ENCODE data around the gene TSR1. TPM values are rescaled to one million over a fixed set of nuclear protein-coding genes. Genes with fewer than 3 reads are reported as not detected.
"Not testable (repeated sequence)": the region's sequence is repeated elsewhere in the genome, so short reads cannot be mapped to it uniquely, and the experiment has no call there.

The TSR1 gene
- total RNA-seq, 2 donors from 2014 or later = 15.9 to 25.3 TPM

- intact Hi-C loops (cut with DNase I) = no loop called here
- ATAC-seq = no peak
- no peak for DNase-seq
These were observed 15.0 kb upstream of the TSR1 start for GRCh38 chr17:2351269-2351668.

GRCh38 chr17:2347805-2348685 is 11.8 kb upstream of the TSR1 start:
- intact Hi-C loops (cut with DNase I) = no loop called here
- ATAC-seq = peak; percentile 65 to 75
- no peak for DNase-seq

- intact Hi-C loops (cut with DNase I) = no loop called here
- no peak for ATAC-seq
These were observed 10.2 kb upstream of the TSR1 start for GRCh38 chr17:2346475-2346874.

GRCh38 chr17:2344528-2344927 is 8.3 kb upstream of the TSR1 start:
- ATAC-seq (no peak), DNase-seq (no peak)
- intact Hi-C loops (cut with DNase I) = no loop called here

More at GRCh38 chr17:2346475-2346874, 10.2 kb upstream of the TSR1 start:
- no peak for DNase-seq

- intact Hi-C loops (cut with DNase I) = no loop called here
- no peak for DNase-seq
- no peak for ATAC-seq
These were observed 7.2 kb upstream of the TSR1 start for GRCh38 chr17:2343421-2343820.

- intact Hi-C loops (cut with DNase I) = no loop called here
- DNase-seq (no peak), ATAC-seq (no peak)
These were observed 2.0 kb upstream of the TSR1 start for GRCh38 chr17:2338315-2338657.

- peak; percentile 75 for DNase-seq
- intact Hi-C loops (cut with DNase I) = no loop called here
- ATAC-seq = peak; percentile 54 to 68
These were observed 1.5 kb upstream of the TSR1 start for GRCh38 chr17:2337544-2338314.

GRCh38 chr17:2336852-2337543 is 741 bp upstream of the TSR1 start, which contains the start of gene SGSM2:
SGSM2 (plus strand) TSS chr17:2337501; CDS start chr17:2337689, 188 bp downstream.
- ATAC-seq (peak; percentile 80 to 85), DNase-seq (peak; percentile 77)
- intact Hi-C loops (cut with DNase I) = no loop called here

GRCh38 chr17:2335726-2336214 is 487 bp downstream of the TSR1 start:
- ATAC-seq (no peak), DNase-seq (peak; percentile 33)
- intact Hi-C loops (cut with DNase I) = no loop called here

- intact Hi-C loops (cut with DNase I) = no loop called here
- DNase-seq (no peak), ATAC-seq (no peak)
These were observed 5.0 kb downstream of the TSR1 start for GRCh38 chr17:2331303-2331702.

- ATAC-seq (peak; percentile 20 to 50), DNase-seq (no peak)
- intact Hi-C loops (cut with DNase I) = no loop called here
These were observed 12.5 kb downstream of the TSR1 start for GRCh38 chr17:2323629-2324314.

- DNase-seq (no peak), ATAC-seq (no peak)
- intact Hi-C loops (cut with DNase I) = no loop called here
These were observed 14.9 kb downstream of the TSR1 start for GRCh38 chr17:2321399-2321798.

- ATAC-seq = no peak
- no peak for DNase-seq
- intact Hi-C loops (cut with DNase I) = no loop called here
These were observed 17.2 kb downstream of the TSR1 start for GRCh38 chr17:2319051-2319450.

GRCh38 chr17:2317796-2318195 is 18.5 kb downstream of the TSR1 start:
- intact Hi-C loops (cut with DNase I) = no loop called here
- ATAC-seq = no peak
- no peak for DNase-seq

GRCh38 chr17:2316916-2317205 is 19.4 kb downstream of the TSR1 start:
- DNase-seq; intact Hi-C loops (cut with DNase I); ATAC-seq: not testable (repeated sequence)

- ATAC-seq (peak in 1 of 2 donors; percentile 65), DNase-seq (peak; percentile 37)
- intact Hi-C loops (cut with DNase I) = no loop called here
These were observed 23.5 kb downstream of the TSR1 start for GRCh38 chr17:2312736-2313135.

GRCh38 chr17:2309338-2310154 is 26.7 kb downstream of the TSR1 start:
- DNase-seq (peak; percentile 59), ATAC-seq (peak; percentile 41 to 61)
- intact Hi-C loops (cut with DNase I) = no loop called here

GRCh38 chr17:2304931-2305330 is 31.3 kb downstream of the TSR1 start:
- DNase-seq (no peak), ATAC-seq (no peak)
- intact Hi-C loops (cut with DNase I) = no loop called here

Measured in left cardiac atrium (tissue), 4 donors.